Measurements from ENCODE around the gene TIMP4. TPM values are rescaled to one million over a fixed set of nuclear protein-coding genes. Genes with fewer than 3 reads are reported as not detected.
A peak's percentile ranks its signal among the peaks of the same experiment; 100 is the strongest.

The TIMP4 gene
- total and polyA plus RNA-seq, 8 donors: 2.6 to 13.4 (median 7.3) TPM

DNA sequence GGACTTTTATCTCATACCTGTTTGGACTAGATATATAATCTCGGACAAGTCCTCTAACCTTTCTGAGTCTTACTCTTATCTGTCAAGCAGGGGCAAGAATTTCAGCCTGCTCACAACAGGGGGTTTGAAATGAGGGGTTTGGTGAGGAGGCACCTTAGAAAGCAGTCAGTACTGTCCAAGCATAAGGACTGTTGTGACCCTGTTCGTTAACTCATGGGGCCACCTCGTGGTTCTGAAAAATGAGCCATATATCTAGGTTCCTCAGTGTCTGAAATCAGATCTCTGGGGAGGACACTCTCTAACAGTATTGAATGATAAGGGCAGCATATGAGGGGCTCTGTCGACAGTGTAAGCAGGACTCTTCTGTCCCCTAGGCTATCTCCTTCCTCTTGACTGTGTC, 7.2 kb upstream of the TIMP4 start:
- H3K27ac ChIP-seq: no peak overlapping the region
- intact Hi-C loops (cut with DNase I; ENCODE audit: low total_unique reads): no loop called here
- H3K4me3 ChIP-seq: no peak overlapping the region
- TF ChIP-seq CTCF (IDR thresholded peaks at IDR 0.05) (no peak), POLR2AphosphoS5 (IDR thresholded peaks at IDR 0.05) (no peak), POLR2A (IDR thresholded peaks at IDR 0.05) (no peak)
- H3K27me3 ChIP-seq: no peaks in the 10 kb centered on the region
- DNase-seq: no peak
- WGBS, 5 donors: 62 to 76% (median 64%) methylated on average over 4 of the region's 4 CpGs
- no peaks in the 10 kb centered on the region for H3K9me3 ChIP-seq
- no peaks in the 10 kb centered on the region for H3K4me1 ChIP-seq
- no peaks in the 10 kb centered on the region for H3K36me3 ChIP-seq

- DNase-seq: peak in 1 of 2 donors; percentile 34
- H3K27ac ChIP-seq: peak overlapping the region in 4 of 5 donors; percentile 62 to 79 (median 66)
- peak overlapping the region; percentile 40 to 56 (median 45) for H3K4me3 ChIP-seq
- peaks cover 10 to 28% (median 19%) of the 10 kb centered on the region in 4 donors for H3K4me1 ChIP-seq
- no peak for TF ChIP-seq POLR2A (IDR thresholded peaks at IDR 0.05)
- no peak for TF ChIP-seq EP300 (IDR thresholded peaks at IDR 0.05)
- TF ChIP-seq POLR2AphosphoS5 (IDR thresholded peaks at IDR 0.05): no peak
- no peak for TF ChIP-seq CTCF (IDR thresholded peaks at IDR 0.05)
- H3K9me3 ChIP-seq: no peaks in the 10 kb centered on the region
- intact Hi-C loops (cut with DNase I; ENCODE audit: low total_unique reads): no loop called here
- peaks cover 0 to 6% (median 0%) of the 10 kb centered on the region in 4 donors for H3K36me3 ChIP-seq
- peaks cover 0 to 19% (median 0%) of the 10 kb centered on the region in 3 donors for H3K27me3 ChIP-seq
- WGBS, 5 donors: 52 to 65% (median 56%) methylated on average over 4 of the region's 4 CpGs
Measured at GRCh38 chr3:12159227-12159601, 502 bp upstream of the TIMP4 start.

DNA sequence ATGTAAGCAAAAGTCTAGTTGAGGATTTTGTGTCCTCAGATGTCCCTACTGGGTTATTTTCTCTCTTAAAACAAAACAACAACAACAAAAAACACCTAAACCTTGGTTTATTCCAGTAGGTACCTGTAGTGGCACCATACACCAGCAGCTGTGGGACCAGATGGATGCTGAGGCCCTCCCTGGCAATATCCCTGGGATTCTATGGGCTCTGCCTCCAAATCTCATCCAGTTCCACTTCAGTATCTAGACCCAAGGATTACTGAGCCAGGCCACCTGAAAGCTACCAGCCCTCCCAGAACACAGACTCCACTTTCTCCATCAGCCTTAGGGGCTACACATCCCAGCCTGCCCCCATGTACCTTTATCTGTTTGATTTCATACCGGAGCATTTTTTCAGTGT, 1.7 kb downstream of the TIMP4 start:
- 92 to 100% (median 95%) methylated on average over 1 of the region's 1 CpG for WGBS, 5 donors
- intact Hi-C loops (cut with DNase I; ENCODE audit: low total_unique reads): no loop called here

GRCh38 chr3:12155828-12156227, 2.9 kb downstream of the TIMP4 start:
- peak in 1 of 2 donors; percentile 18 for DNase-seq
- peaks cover 0 to 15% (median 0%) of the 10 kb centered on the region in 4 donors for H3K36me3 ChIP-seq
- WGBS, 5 donors: 75 to 92% (median 80%) methylated on average over 2 of the region's 2 CpGs
- H3K27me3 ChIP-seq: peaks cover 0 to 19% (median 0%) of the 10 kb centered on the region in 3 donors
- H3K9me3 ChIP-seq: no peaks in the 10 kb centered on the region
- peaks cover 10 to 28% (median 19%) of the 10 kb centered on the region in 4 donors for H3K4me1 ChIP-seq
- TF ChIP-seq POLR2A (IDR thresholded peaks at IDR 0.05) (no peak), POLR2AphosphoS5 (IDR thresholded peaks at IDR 0.05) (peak in 1 of 3 donors; percentile 34)
- intact Hi-C loops (cut with DNase I; ENCODE audit: low total_unique reads): no loop called here
- H3K4me3 ChIP-seq: no peak overlapping the region
- H3K27ac ChIP-seq: no peak overlapping the region

More for the DNA sequence above, 1.7 kb downstream of the TIMP4 start:
- H3K4me3 ChIP-seq: no peak overlapping the region
- H3K36me3 ChIP-seq: peaks cover 0 to 15% (median 0%) of the 10 kb centered on the region in 4 donors
- H3K9me3 ChIP-seq: no peaks in the 10 kb centered on the region
- no peak overlapping the region for H3K27ac ChIP-seq
- peaks cover 10 to 28% (median 19%) of the 10 kb centered on the region in 4 donors for H3K4me1 ChIP-seq
- TF ChIP-seq POLR2A (IDR thresholded peaks at IDR 0.05): no peak
- TF ChIP-seq CTCF (IDR thresholded peaks at IDR 0.05): no peak
- no peak for TF ChIP-seq POLR2AphosphoS5 (IDR thresholded peaks at IDR 0.05)
- TF ChIP-seq EP300 (IDR thresholded peaks at IDR 0.05): no peak
- DNase-seq: no peak
- H3K27me3 ChIP-seq: peaks cover 0 to 19% (median 0%) of the 10 kb centered on the region in 3 donors

DNA sequence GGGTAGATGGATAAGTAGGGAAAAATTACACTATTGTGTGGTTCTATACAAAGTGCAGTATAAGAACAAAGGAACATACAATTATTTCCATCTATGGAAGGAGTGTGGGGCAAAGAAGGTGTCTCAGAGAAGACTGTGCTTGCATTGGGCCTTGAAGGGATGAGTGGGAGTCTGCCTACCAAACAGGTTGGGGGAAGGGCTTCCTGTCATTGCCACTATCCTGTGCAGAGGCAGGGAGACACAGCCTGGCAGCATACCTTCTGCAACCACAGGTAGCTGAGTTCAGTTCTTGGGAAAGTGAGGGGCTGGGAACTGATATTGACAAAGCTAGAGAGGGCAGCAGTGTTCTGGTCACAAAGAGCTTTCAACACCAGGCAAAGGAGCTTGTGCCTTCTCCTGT, 3.4 kb downstream of the TIMP4 start:
- H3K4me1 ChIP-seq: peaks cover 10 to 28% (median 19%) of the 10 kb centered on the region in 4 donors

More for the DNA sequence above, 3.4 kb downstream of the TIMP4 start:
- intact Hi-C loops (cut with DNase I; ENCODE audit: low total_unique reads): no loop called here
- Histone ChIP-seq H3K4me3 (no peak overlapping the region), H3K27me3 (peaks cover 0 to 19% (median 0%) of the 10 kb centered on the region in 3 donors), H3K36me3 (peaks cover 0 to 15% (median 0%) of the 10 kb centered on the region in 4 donors), H3K9me3 (no peaks in the 10 kb centered on the region), H3K27ac (no peak overlapping the region)
- no peak for DNase-seq
- TF ChIP-seq POLR2AphosphoS5 (IDR thresholded peaks at IDR 0.05) (no peak), POLR2A (IDR thresholded peaks at IDR 0.05) (no peak), CTCF (IDR thresholded peaks at IDR 0.05) (no peak), EP300 (IDR thresholded peaks at IDR 0.05) (no peak)

Data from stomach (tissue), 9 donors.